ENCODE data around the gene NLRP12.
"Not testable (repeated sequence)": the region's sequence is repeated elsewhere in the genome, so short reads cannot be mapped to it uniquely, and the experiment has no call there.

NLRP12 gene

DNA sequence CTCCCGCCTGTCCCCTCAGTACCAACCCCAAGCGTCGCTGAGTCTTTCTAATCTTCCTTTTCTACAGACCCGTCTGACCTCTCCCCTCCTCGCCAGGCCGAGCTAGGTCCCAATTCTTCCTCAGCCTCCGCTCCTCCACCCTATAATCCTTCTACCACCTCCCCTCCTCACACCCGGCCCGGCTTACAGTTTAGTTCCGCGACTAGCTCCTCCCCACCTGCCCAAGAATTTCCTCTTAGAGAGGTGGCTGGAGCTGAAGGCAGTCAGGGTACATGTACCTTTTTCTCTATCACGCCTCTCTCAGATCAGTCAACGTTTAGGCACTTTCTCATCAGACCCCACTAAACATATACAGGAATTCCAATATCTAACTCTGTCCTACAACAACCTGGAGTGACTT, 8.7 kb upstream of the NLRP12 start:
- DNase-seq (ENCODE audit: low read depth in 2 of 3, low spot score in 2 of 3) = not testable (repeated sequence)

DNA sequence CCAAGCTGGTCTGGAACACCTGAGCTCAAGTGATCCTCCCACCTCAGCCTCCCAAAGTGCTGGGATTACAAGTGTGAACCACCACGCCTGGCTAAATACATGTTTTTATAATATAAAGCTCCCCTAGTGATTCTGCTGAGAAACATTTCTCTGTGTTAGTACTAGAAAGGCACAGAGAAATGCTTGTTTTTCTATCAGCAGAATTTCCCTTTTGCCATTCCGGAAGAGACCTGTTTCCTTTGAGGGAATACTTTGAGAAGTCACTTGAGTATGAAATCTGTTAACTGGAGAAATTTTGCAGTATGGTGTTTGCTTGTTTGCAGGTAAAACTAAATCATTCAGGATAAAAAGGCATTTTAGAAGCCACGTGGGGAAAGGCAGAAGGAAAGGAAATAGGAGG, 4.4 kb upstream of the NLRP12 start:
- DNase-seq (ENCODE audit: low read depth in 2 of 3, low spot score in 2 of 3) = no peak

DNA sequence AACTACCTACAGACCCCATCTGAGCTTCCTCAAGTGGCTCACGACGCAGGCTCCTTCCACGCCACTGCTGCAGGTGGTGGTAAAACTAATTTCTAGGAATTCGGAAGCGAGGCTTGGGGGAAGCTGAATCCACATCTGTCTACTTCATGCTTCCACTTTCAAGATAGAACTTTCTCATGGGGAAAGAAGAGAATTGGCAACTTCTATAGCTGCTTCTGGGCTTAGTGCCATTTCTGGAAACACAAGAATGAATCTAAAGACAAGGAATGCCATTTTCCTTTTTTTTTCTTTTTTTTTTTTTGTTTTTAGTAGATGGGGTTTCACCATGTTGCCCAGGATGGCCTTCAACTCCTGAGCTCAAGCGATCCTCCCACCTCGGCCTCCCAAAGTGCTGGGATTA, 2.8 kb upstream of the NLRP12 start:
- no peak for DNase-seq (ENCODE audit: low read depth in 2 of 3, low spot score in 2 of 3)

DNA sequence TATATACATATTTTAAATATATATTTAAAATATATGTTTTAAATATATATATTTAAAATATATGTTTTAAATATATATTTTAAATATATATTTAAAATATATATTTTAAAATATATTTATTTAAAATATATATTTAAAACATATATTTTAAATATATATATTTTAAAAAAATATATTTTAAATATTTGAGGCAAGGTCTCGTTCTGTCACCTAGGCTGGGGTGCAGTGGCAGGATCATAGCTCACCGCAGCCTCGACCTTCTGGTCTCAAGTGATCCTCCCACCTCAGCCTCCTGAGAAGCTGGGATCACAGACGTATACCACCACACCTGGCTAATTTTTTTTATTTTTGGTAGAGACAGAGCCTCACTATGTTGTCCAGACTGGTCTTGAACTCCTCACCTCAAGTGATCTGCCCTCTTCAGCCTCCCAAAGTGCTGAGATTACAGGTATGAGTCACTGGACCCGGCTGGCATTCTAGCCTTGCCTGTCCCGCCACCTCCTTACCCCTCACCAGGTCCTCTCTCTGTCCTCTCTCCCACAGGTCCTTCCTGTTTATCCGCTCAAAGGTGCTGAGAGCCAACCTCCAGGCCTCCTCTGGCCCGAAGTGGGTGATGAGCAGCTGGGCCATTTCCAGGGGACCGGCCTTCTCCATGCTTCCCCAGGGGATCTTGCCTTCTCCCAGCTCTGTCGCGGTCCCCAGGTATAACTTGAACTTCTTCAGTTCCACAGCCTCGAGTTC, 564 bp downstream of the NLRP12 start:
- DNase-seq (ENCODE audit: low read depth in 2 of 3, low spot score in 2 of 3) = no peak

DNA sequence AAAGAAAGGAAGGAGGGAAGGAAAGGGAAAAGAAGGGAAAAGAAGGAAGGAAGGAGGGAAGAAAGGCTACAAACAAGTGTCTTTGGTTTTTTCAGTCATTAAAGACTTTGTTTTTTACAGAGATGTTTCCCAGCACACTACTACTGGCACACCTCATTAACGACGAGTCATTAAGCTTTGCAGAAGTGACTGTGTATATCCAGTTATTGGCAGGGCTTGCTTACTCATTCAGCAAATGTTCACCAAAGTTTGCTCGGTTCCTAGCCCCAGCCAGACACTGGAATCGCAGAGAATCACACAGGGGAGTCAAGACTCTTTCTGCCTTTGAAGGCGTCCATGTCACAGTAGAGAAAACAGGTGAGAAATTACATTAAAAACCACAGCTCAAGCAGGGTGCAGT, 4.3 kb downstream of the NLRP12 start:
- DNase-seq (ENCODE audit: low read depth in 2 of 3, low spot score in 2 of 3) = no peak

DNA sequence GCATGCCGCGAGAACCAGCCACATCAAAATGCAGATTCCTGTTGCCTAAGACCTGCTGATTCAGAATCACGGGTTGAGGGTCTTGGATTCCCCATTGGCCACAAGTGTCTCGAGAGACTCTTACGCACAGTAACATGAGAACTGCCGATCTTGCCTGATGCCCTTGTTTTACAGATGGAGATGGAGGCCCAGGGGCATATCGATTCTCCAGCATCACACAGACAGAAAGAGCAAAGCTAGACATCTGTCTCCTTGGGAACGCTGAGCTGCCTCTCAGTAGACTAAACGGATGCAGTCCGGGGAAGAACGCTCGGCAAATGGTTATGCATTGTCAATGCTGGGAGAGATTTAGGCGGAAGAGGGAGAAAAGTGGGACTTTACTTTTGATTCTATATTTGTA, 5.4 kb downstream of the NLRP12 start:
- no peak for DNase-seq (ENCODE audit: low read depth in 2 of 3, low spot score in 2 of 3)

DNA sequence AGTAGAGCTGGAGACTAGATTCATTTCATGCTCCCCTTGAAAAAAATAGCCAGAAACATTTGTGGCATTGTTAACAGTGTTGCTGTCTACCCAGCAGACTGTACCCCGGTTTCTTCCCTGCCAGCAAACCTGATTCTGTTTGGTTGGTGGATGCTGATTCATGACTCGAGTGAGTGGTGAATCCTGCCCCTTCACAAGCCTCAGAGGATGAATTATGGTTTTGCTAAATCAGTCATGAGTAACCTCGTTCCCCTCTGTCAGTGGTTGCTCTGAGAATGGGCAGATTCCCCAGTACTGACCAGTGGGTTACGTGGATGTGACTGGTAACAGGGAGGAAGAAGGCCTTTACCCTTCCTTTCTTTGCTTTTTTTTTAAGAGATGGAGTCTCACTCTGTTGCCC, 10.1 kb downstream of the NLRP12 start:
- no peak for DNase-seq (ENCODE audit: low read depth in 2 of 3, low spot score in 2 of 3)

DNA sequence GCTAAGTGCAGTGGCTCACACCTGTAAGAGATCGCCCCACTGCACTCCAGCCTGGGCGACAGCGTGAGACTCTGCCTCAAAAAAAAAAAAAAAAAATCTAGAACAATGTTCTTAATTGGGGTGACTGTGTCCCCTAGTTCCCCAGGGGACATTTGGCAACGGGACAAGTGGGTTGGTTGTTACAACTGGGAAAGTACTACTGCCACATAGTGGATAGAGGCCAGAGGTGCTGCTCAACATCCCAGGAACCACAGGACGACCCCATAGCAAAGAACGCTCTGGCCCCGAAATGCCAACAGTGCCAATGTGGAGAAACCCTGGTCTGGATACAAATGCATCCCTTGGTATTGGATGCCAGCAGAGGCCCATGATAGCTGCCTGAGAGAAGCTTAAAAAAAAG, 11.8 kb downstream of the NLRP12 start:
- DNase-seq (ENCODE audit: low read depth in 2 of 3, low spot score in 2 of 3) = no peak

DNA sequence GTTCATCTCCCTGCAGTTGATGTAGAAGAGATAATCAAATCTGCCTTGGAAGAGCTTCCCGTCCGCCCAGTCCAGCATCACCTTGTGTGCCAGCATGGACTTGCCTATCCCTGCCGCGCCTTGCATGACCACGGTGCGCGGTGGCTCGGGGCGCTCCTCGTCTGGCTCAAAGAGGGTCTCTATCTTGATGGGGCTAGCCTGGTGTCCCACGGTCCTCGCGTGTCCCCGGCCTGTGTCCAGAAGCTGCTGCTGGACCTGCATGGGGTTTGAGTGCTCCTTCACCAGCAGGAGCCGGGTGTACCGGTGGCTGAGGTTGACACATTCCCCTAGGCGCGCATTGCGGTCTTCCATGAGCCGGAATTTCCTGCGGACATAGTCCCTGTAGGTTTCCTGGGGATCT, 13.2 kb downstream of the NLRP12 start:
- no peak for DNase-seq (ENCODE audit: low read depth in 2 of 3, low spot score in 2 of 3)

DNA sequence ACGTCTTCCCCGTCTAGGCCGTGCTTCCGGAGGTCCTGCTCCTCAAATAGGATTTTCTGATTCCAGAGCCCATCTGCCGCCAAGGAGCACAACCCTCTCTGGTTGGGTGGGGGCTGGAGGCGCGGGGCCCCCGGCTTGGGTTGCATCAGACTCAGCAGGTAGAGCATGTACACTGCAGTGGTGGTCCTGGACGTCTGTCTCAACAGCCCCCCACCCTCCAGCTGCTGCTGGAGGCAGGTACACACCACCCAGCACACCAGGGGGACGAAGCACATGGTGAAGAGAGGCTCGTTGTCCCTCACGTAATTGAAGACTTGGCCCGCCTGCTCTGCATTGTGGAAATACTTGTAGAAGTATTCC, 13.9 kb downstream of the NLRP12 start:
- DNase-seq (ENCODE audit: low read depth in 2 of 3, low spot score in 2 of 3) = no peak

DNA sequence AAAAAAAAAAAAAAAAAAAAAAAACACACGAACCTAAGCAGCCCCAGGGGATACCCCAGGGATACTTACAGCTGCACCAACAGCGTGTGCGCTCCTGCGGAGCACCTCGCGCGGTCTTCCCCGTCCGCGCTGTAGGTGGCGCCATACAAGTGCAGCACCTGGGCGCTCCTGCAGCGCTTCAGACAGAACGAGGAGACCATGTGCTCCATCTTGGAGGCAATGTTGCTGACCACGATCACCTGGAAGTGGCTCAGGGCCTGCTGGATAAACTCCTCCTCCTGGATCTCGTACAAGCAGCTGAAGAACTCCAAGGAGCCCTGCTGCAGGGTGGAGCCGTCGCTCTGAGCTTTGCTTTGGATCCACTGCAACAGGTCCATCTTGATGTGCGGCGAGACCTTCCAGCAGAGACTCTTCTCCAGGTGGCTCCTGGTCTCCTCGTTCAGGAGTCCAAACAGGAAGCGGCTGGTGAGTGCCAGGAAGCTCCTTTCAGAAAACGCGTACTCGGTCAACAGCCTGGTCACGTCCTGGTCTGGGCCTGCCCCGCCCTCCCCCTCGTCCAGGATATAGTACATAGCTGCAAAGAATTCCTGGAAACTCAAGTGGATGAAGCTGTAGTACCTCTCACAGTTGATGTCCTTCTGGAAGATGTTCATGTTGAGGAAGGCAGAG, 14.5 kb downstream of the NLRP12 start:
- no peak for DNase-seq (ENCODE audit: low read depth in 2 of 3, low spot score in 2 of 3)

DNA sequence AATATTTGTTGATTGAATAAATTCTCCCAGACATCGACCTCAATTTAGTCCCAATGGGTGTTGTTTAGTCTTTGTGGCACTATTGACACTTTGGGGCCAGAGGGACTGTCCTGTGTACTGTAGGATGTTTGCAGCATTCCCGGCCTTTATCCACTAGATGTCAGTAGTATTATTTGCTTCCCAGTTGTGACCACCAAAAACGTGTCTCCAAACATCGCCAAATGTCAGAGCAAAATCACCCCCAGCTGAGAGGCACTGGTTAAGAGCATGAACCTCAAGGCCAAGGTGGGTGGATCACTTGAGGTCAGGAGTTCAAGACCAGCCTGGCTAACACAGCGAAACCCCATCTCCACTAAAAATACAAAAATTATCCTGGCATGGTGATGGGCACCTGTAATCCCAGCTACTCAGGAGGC, 15.4 kb downstream of the NLRP12 start:
- no peak for DNase-seq (ENCODE audit: low read depth in 2 of 3, low spot score in 2 of 3)

DNA sequence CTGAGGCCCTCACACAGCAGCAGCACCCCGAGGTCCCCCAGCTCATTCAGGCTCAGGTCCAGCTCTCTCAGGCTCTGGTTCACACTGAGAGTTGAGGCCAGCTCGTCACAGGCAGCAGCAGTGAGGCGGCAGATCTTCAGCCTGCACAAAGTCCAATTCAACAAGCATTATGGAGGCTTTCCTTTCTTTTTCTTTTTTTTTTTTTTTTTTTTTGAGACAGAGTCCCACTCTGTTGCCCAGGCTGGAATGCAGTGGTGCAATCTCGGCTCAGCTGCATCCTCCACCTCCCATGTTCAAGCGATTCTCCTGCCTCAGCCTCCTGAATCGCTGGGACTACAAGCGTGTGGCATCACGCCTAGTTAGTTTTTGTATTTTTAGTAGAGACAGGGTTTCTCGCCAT, 22.9 kb downstream of the NLRP12 start:
- no peak for DNase-seq (ENCODE audit: low read depth in 2 of 3, low spot score in 2 of 3)

DNA sequence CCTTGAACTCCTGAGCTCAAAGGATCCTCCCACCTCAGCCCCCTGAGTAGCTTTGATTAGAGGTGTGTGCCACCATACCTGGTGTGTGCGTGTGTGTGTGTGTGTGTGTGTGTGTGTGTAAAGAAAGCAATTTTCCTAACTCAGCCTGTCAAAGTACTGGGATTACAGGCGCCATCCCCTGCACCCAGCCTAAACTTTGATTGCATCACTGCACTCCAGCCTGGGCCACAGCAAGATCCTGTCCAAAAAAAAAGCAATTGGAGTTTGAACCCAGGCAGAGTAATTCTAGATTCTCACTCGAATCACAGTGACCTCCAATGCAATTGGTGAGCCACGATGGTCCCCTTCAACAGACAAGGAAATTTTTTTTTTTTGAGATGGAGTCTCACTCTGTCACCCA, 29.1 kb downstream of the NLRP12 start:
- DNase-seq (ENCODE audit: low read depth in 2 of 3, low spot score in 2 of 3) = no peak

DNA sequence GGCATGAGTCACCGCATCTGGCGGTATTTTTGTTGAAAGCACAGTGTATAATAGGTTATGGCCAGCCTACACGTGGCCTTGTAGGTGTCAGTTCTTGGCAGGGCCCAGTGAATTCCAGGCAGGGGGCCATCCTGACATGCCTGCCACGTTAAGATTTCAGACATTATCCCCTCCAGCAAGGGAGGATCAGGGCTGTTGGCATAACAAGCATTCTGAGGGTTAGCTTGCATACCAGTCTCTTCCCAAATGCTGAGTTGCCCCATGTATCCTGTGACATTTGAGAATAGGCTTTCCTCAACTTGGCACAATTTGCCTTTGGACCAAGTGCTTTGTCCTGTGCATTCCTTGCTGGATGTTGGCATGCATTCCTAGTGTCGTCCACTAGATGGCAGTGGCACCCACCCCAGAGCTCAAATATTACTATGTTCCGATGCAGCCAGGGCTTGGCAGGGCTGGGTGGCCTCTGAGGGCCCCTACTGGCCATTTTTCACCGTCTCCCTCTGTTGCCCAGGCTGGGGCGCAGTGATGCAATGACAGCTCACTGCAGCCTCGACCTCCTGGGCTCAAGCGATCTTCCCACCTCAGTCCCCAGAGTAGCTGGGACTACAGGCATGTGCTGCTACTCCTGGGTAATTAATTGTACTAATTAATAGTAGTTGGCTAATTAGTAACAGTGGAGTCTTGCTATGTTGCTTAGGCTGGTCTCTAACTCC, 31.2 kb downstream of the NLRP12 start:
- DNase-seq (ENCODE audit: low read depth in 2 of 3, low spot score in 2 of 3) = peak; percentile 40 to 64 (median 50)

DNA sequence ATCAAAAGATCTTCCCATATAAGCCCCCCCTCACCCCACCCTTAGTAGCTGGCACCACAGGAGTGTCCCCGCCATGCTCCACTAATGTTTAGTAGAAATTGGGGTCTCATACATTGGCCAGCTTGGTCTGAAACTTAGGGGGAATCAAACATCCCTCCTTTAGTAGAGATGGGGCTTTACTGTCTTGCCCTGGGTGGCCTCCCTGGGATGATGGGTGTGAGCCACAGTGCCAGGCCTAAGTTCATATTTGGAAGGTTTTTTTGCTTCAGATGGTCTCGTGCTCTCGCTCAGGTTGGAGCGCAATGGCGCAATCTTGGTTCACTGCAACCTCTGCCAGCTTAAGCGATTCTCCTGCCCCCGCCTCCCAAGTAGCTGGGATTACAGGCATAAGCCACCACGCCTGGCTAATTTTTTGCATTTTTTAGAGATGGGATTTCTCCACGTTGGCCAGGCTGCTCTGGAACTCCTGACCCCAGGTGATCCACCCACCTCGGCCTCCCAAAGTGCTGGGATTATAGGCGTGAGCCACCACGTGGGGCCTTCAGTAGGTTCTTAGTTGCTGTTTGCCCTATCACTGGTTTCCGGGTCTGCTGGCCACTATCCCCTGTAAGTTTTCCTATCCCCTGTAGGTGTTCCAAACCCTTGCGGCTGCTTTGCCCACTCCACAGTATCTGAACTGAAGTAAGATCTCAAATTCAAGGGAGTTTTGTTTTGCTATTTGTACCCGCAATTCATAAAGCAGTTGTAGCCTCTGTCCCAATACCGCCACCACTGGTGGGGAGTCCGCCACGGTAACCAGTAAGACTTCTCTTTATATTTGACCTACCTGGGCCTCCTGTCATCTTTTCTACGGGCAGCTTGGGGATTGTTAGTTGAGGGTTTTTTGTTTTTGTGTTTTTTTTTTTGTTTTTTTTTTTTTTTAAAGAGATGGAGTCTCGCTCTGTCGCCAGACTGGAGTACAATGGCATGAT, 34.1 kb downstream of the NLRP12 start:
- no peak for DNase-seq (ENCODE audit: low read depth in 2 of 3, low spot score in 2 of 3)

DNA sequence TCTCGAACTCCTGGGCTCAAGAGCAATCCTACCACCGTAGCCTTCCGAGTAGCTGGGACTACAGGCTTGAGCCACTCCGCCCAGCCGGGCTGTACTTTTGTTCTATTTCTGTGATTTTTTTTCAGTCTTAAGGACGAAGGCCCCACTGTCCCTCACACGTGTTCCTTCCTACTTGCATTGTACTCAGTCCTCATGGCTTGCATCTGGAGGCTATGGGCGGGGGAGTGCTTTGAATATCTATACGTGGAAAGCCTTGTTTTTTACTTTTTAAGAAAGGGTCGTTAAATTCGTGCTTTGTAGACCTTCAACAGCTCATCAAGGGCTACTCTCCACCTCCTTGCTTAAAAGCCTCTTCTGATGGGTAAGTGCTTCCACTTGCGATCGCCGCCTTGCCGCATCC, 36.8 kb downstream of the NLRP12 start:
- DNase-seq (ENCODE audit: low read depth in 2 of 3, low spot score in 2 of 3) = no peak

DNA sequence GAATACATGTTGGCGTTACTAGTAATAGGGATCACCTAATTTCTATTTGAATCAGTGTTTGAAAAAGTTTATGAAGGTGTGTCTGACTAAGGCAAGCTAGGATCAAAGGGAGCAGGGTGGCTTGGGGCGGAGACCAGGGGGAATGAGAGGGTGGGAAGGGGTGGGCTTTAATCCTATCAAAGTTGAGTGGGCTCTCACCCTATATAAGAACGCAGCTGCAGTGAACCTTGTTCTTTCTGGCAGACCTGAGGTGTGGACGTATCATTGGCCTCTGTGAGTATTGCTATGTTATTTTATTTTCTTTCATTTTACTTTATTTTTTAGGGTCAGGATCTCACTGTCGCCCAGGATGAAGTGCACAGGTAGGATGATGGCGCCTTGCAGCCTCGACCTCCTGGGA, 37.4 kb downstream of the NLRP12 start:
- DNase-seq (ENCODE audit: low read depth in 2 of 3, low spot score in 2 of 3) = no peak

DNA sequence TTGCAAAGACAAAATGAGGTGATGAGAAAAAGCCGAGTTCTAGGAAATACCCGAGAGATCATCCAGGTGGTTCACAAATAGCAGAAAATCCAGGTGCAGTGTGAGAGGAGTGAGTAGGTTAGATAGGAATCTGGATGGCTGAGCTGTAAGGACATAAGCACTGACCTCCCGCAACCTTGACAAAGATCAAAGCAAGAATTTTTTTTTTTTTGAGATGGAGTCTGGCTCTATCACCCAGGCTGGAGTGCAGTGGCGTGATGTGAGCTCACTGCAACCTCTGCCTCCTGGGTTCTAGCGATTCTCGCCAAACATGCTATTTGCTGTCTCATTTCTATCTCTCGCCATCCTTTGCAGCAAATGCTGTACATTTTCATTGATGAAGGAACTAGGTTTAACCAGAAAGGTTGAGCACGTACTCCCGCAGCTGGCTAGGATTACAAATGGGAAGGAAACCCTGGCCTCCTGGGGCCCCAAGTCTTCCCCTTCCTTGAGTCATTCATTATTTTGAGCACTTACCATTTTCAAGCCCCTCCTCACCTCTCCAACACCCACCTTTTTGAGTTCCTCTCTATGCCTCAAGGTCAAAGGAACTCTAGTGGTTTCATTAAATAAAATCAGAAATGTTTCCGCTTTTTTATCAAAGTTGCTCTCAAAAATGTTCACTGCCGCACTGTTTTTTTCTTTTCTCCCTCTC, 38.8 kb downstream of the NLRP12 start:
- no peak for DNase-seq (ENCODE audit: low read depth in 2 of 3, low spot score in 2 of 3)

DNA sequence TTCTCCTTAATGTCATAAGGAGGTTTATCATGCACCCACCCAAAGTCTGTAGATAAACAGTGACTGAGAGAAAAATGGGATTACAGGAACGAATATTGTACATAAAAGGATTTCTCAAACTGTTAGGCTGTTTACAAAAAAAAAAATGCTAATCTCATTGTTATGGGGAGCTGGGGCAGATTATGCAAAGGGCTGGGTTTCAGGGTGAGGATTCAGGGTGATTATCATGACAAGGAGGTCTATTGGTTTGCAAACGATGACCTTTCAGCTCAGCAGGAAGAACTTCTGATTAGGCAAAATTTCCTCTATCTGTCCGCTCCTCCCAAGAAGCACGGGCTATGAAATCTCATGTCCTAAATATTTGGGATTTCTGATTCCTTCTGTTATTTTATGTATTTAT, 41.4 kb downstream of the NLRP12 start:
- no peak for DNase-seq (ENCODE audit: low read depth in 2 of 3, low spot score in 2 of 3)

DNA sequence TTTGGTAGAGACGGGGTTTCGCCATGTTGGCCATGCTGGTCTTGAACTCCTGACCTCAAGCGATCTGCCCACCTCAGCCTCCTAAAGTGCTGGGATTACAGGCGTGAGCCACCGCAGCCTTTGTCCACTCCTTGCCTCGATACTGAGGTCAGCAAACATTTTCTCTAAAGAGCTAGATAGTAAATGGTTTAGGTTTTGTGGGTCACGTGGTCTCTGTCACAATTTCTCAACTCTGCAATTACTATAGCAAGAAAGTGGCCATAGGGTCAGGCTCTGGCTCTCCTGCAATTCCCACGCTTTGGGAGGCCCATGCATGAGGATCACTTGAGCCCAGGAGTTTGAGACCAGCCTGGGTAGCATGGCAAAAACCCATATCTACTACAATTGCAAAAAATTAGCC, 42.8 kb downstream of the NLRP12 start:
- not testable (repeated sequence) for DNase-seq (ENCODE audit: low read depth in 2 of 3, low spot score in 2 of 3)

All from activated CD8-positive, alpha-beta memory T cell treated with anti-CD3 and anti-CD28 coated beads for 48 hours (primary cell).